Neutrophil (primary cell): Measurements from ENCODE around the gene PARD3.
"Not testable (repeated sequence)": the region's sequence is repeated elsewhere in the genome, so short reads cannot be mapped to it uniquely, and the experiment has no call there.

Source experiments
- H3K27ac ChIP-seq: fragments of 200-600 bp; sonication (generic); 2 replicates; pipeline ENCODE4 v1.5.1; 2016; ENCODE audit warnings: mild to moderate bottlenecking, moderate library complexity
- H3K27me3 ChIP-seq: fragments of 200-600 bp; sonication (generic); 2 replicates; pipeline ENCODE4 v1.6.0; 2016; ENCODE audit warnings: mild to moderate bottlenecking
- H3K36me3 ChIP-seq: fragments of 200-600 bp; sonication (generic); 2 replicates; pipeline ENCODE4 v1.5.1; 2017
- H3K4me1 ChIP-seq, 2 experiments: fragments of 200-600 bp in 1 of 2; sonication (generic) in 1 of 2; 1 replicate in 1 of 2; 2 replicates in 1 of 2; pipeline versions ENCODE4 v1.5.1 to v1.6.1; 2013 to 2016; ENCODE audit warnings: low read depth in 1 of 2, low read length in 1 of 2, mild to moderate bottlenecking in 1 of 2, moderate library complexity in 1 of 2; ENCODE audit not compliant: control insufficient read depth in 1 of 2, insufficient read depth in 1 of 2
- H3K4me3 ChIP-seq, 2 experiments: fragments of 200-600 bp in 1 of 2; sonication (generic) in 1 of 2; 1 replicate in 1 of 2; 2 replicates in 1 of 2; pipeline ENCODE4 v1.5.1; 2013 to 2016; ENCODE audit warnings: low read depth in 1 of 2, low read length in 1 of 2, mild to moderate bottlenecking in 1 of 2, moderate library complexity in 1 of 2
- H3K9me3 ChIP-seq: fragments of 200-600 bp; sonication (generic); 2 replicates; pipeline ENCODE4 v1.5.1; 2016
- CTCF ChIP-seq: fragments of 200-600 bp; sonication (generic); IDR thresholded peaks from 2 replicates; pipeline ENCODE4 v1.5.1; 2016; ENCODE audit warnings: antibody characterized with exemption

PARD3 gene

GRCh38 chr10:34403512-34403911 lies 411.6 kb downstream of the PARD3 start:
- no peaks in the 10 kb centered on the region for H3K9me3 ChIP-seq
- no peak overlapping the region for H3K4me3 ChIP-seq
- no peak for TF ChIP-seq CTCF
- H3K4me1 ChIP-seq = peaks cover 15 to 20% of the 10 kb centered on the region in 2 experiments
- H3K27ac ChIP-seq = no peak overlapping the region
- no peaks in the 10 kb centered on the region for H3K36me3 ChIP-seq
- H3K27me3 ChIP-seq = no peaks in the 10 kb centered on the region

GRCh38 chr10:34400075-34400474 lies 415.0 kb downstream of the PARD3 start:
- H3K36me3 ChIP-seq = no peaks in the 10 kb centered on the region
- no peak for TF ChIP-seq CTCF
- no peak overlapping the region for H3K4me3 ChIP-seq
- H3K27ac ChIP-seq = no peak overlapping the region
- H3K27me3 ChIP-seq = no peaks in the 10 kb centered on the region
- peaks cover 25 to 37% of the 10 kb centered on the region in 2 experiments for H3K4me1 ChIP-seq
- no peaks in the 10 kb centered on the region for H3K9me3 ChIP-seq

- H3K4me1 ChIP-seq = peaks cover 25 to 37% of the 10 kb centered on the region in 2 experiments
- no peak overlapping the region for H3K4me3 ChIP-seq
- no peak for TF ChIP-seq CTCF
- H3K36me3 ChIP-seq = no peaks in the 10 kb centered on the region
- H3K27me3 ChIP-seq = no peaks in the 10 kb centered on the region
- H3K27ac ChIP-seq = no peak overlapping the region
- no peaks in the 10 kb centered on the region for H3K9me3 ChIP-seq
These were observed 416.1 kb downstream of the PARD3 start for GRCh38 chr10:34399013-34399412.

- Histone ChIP-seq H3K4me3 (peak overlapping the region; percentile 5 to 16), H3K27ac (peak overlapping the region; percentile 80), H3K9me3 (no peaks in the 10 kb centered on the region), H3K4me1 (peaks cover 25 to 37% of the 10 kb centered on the region in 2 experiments), H3K27me3 (no peaks in the 10 kb centered on the region), H3K36me3 (no peaks in the 10 kb centered on the region)
- no peak for TF ChIP-seq CTCF
These were observed 417.8 kb downstream of the PARD3 start for GRCh38 chr10:34397324-34397723.

- Histone ChIP-seq H3K27ac (peak overlapping the region; percentile 80), H3K36me3 (no peaks in the 10 kb centered on the region), H3K4me3 (peak overlapping the region in 1 of 2 experiments; percentile 16), H3K4me1 (peaks cover 25 to 37% of the 10 kb centered on the region in 2 experiments), H3K9me3 (no peaks in the 10 kb centered on the region), H3K27me3 (no peaks in the 10 kb centered on the region)
- TF ChIP-seq CTCF = no peak
These were observed 418.4 kb downstream of the PARD3 start for GRCh38 chr10:34396663-34397062.

- Histone ChIP-seq H3K4me3 (no peak overlapping the region), H3K9me3 (no peaks in the 10 kb centered on the region), H3K4me1 (peaks cover 20% of the 10 kb centered on the region in 2 experiments), H3K36me3 (no peaks in the 10 kb centered on the region), H3K27ac (no peak overlapping the region), H3K27me3 (no peaks in the 10 kb centered on the region)
- TF ChIP-seq CTCF = no peak
These were observed 422.4 kb downstream of the PARD3 start for GRCh38 chr10:34392641-34393170.

- not testable (repeated sequence) for H3K36me3 ChIP-seq, H3K4me3 ChIP-seq, H3K4me1 ChIP-seq, H3K27me3 ChIP-seq, H3K9me3 ChIP-seq, H3K27ac ChIP-seq
These were observed 423.9 kb downstream of the PARD3 start for GRCh38 chr10:34391168-34391567.
